Measurements from ENCODE around the gene LHFPL3. TPM values are rescaled to one million over a fixed set of nuclear protein-coding genes. Genes with fewer than 3 reads are reported as not detected.

Gene LHFPL3
- total and polyA plus RNA-seq, 2 donors (not counting 3 experiments of a cell fraction or from before 2014, with no cell fraction given), result not detected

GRCh38 chr7:104940023-104940710 lies 611.8 kb downstream of the LHFPL3 start:
- Histone ChIP-seq H3K4me2 (ENCODE audit: insufficient read depth, low read length) (no peak overlapping the region), H3K4me1 (ENCODE audit: control insufficient read depth, extremely low read depth, insufficient read depth, low read length) (peaks cover 26% of the 10 kb centered on the region), H3K79me2 (ENCODE audit: control insufficient read depth, insufficient read depth, low read length) (no peaks in the 10 kb centered on the region), H3K9me3 (replicated peaks; ENCODE audit: control insufficient read depth, insufficient read depth, low read length) (no peaks in the 10 kb centered on the region), H3K4me3 (replicated peaks in 1 of 3; ENCODE audit: insufficient read depth in 1 of 3, low read depth in 1 of 3, low read length in 3 of 3) (no peak overlapping the region), H3K36me3 (ENCODE audit: control insufficient read depth in 2 of 2, extremely low read depth in 1 of 2, insufficient read depth in 2 of 2, low read length in 2 of 2) (no peaks in the 10 kb centered on the region), H3K9me1 (replicated peaks; ENCODE audit: control insufficient read depth, extremely low read depth, insufficient read depth, low read length) (no peaks in the 10 kb centered on the region), H3K27ac (ENCODE audit: insufficient read depth, low read depth, low read length) (no peak overlapping the region), H3K9ac (replicated peaks; ENCODE audit: extremely low read depth, insufficient read depth, low read length) (no peak overlapping the region), H3K27me3 (ENCODE audit: control insufficient read depth in 2 of 2, insufficient read depth in 2 of 2, low read length in 2 of 2) (no peaks in the 10 kb centered on the region), H2AFZ (ENCODE audit: low read depth, low read length) (no peak overlapping the region), H4K20me1 (replicated peaks; ENCODE audit: control insufficient read depth, extremely low read depth, insufficient read depth, low read length) (no peaks in the 10 kb centered on the region)
- intact Hi-C loops (cut with micrococcal nuclease) (no loop called here), dilution Hi-C loops (cut with MboI; ENCODE audit: extremely low pct_ligation_motif_present, low sequenced_read_pairs) (no loop called here)
- no TSS peak for BruUV-seq (replicated peaks)
- TF ChIP-seq FOS (IDR thresholded peaks at IDR 0.05; ENCODE audit: borderline replicate concordance, insufficient read depth, low read length) (no peak), POLR2AphosphoS5 (IDR thresholded peaks at IDR 0.05; ENCODE audit: insufficient read depth, low read depth, low read length) (no peak), JUN (IDR thresholded peaks at IDR 0.05; ENCODE audit: borderline replicate concordance, insufficient read depth, insufficient read length, low read depth) (no peak), MAX (IDR thresholded peaks at IDR 0.05; ENCODE audit: insufficient read depth, insufficient read length) (no peak), MYC (IDR thresholded peaks at IDR 0.05; ENCODE audit: low read depth, low read length) (no peak), GATA2 (IDR thresholded peaks at IDR 0.05; ENCODE audit: insufficient read depth, insufficient read length, low read depth, low read length) (no peak), EZH2 (IDR thresholded peaks at IDR 0.05; ENCODE audit: borderline replicate concordance, low read depth, low read length, severe bottlenecking) (no peak), POLR2A (IDR thresholded peaks at IDR 0.05; ENCODE audit: low read depth, low read length) (no peak), CTCF (IDR thresholded peaks at IDR 0.05; ENCODE audit: extremely low read depth in 1 of 2, insufficient read depth in 1 of 2, low read depth in 1 of 2, low read length in 2 of 2) (no peak)
- POLR2A ChIA-PET, result no interaction called here
- DNase-seq (ENCODE audit: low read depth, low spot score) (no peak), FAIRE-seq (no peak)
- CTCF ChIA-PET, result interaction anchor here (0.8 to 1.2 kb wide), 2 partner anchors 41 to 490 kb away, joined by 3 read pairs; no protein-coding TSS in a partner anchor

All from endothelial cell of umbilical vein (primary cell).